ENCODE data around the gene C1orf56.

Gene C1orf56

GRCh38 chr1:151050051-151050688 lies 2.6 kb downstream of the C1orf56 start:
- no peak overlapping the region for H3K9ac ChIP-seq
- no peaks in the 10 kb centered on the region for H3K36me3 ChIP-seq (ENCODE audit: control insufficient read depth, insufficient read depth, low read length)
- no peak overlapping the region for H3K27ac ChIP-seq
- no peak overlapping the region for H2AFZ ChIP-seq
- H3K27me3 ChIP-seq (ENCODE audit: control insufficient read depth, insufficient read depth, low read length): no peaks in the 10 kb centered on the region
- H3K9me3 ChIP-seq (ENCODE audit: control insufficient read depth, low read length): no peaks in the 10 kb centered on the region
- peak overlapping the region; percentile 12 for H3K4me2 ChIP-seq (ENCODE audit: low read length)
- TF ChIP-seq CTCF (IDR thresholded peaks at IDR 0.05): no peak
- H3K4me1 ChIP-seq: peaks cover 6% of the 10 kb centered on the region
- no peak overlapping the region for H3K4me3 ChIP-seq (ENCODE audit: low read depth, low read length)
- H3K79me2 ChIP-seq: peaks cover 2% of the 10 kb centered on the region

GRCh38 chr1:151051356-151052009 lies 3.9 kb downstream of the C1orf56 start:
- no peak overlapping the region for H3K9ac ChIP-seq
- no peak overlapping the region for H2AFZ ChIP-seq

DNA sequence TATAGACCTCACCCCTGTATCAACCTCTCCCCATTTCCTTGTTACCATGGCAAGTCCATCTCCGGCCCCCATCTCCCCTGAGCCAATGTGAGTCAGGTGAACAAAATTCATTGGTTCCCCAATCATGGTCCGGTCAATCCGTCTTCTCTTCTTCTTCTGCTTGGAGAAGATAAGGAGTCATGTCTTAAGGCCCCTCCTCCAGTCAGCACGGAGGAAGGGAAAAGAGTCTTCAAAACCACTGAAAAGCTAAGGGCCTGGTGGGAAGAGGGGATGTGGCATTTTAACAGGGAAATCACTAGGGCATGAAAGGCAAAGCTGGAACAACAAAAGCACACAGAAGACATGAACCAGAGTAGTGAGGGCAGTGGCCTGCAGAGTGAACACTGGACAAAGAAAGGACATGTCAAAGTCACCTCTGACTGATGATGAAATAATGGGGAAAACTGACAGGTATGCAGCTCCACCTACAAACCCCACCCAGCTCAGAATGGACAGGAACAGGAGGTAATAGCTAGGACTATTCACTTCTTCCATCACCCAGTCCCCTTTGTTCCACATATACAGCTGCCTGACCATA lies 7.5 kb downstream of the C1orf56 start:
- no peak for TF ChIP-seq CTCF (IDR thresholded peaks at IDR 0.05)
- Histone ChIP-seq H3K27ac (peak overlapping the region; percentile 98), H3K27me3 (ENCODE audit: control insufficient read depth, insufficient read depth, low read length) (no peaks in the 10 kb centered on the region), H3K36me3 (ENCODE audit: control insufficient read depth, insufficient read depth, low read length) (no peaks in the 10 kb centered on the region), H2AFZ (no peak overlapping the region), H3K9ac (no peak overlapping the region), H3K79me2 (peaks cover 20% of the 10 kb centered on the region), H3K9me3 (ENCODE audit: control insufficient read depth, low read length) (no peaks in the 10 kb centered on the region), H3K4me2 (ENCODE audit: low read length) (peak overlapping the region; percentile 8), H3K4me3 (ENCODE audit: low read depth, low read length) (no peak overlapping the region), H3K4me1 (peaks cover 20% of the 10 kb centered on the region)

More at GRCh38 chr1:151051356-151052009, 3.9 kb downstream of the C1orf56 start:
- Histone ChIP-seq H3K27me3 (ENCODE audit: control insufficient read depth, insufficient read depth, low read length) (no peaks in the 10 kb centered on the region), H3K4me2 (ENCODE audit: low read length) (no peak overlapping the region), H3K79me2 (peaks cover 6% of the 10 kb centered on the region), H3K4me1 (peaks cover 16% of the 10 kb centered on the region), H3K4me3 (ENCODE audit: low read depth, low read length) (no peak overlapping the region), H3K9me3 (ENCODE audit: control insufficient read depth, low read length) (no peaks in the 10 kb centered on the region), H3K27ac (no peak overlapping the region), H3K36me3 (ENCODE audit: control insufficient read depth, insufficient read depth, low read length) (no peaks in the 10 kb centered on the region)
- no peak for TF ChIP-seq CTCF (IDR thresholded peaks at IDR 0.05)

DNA sequence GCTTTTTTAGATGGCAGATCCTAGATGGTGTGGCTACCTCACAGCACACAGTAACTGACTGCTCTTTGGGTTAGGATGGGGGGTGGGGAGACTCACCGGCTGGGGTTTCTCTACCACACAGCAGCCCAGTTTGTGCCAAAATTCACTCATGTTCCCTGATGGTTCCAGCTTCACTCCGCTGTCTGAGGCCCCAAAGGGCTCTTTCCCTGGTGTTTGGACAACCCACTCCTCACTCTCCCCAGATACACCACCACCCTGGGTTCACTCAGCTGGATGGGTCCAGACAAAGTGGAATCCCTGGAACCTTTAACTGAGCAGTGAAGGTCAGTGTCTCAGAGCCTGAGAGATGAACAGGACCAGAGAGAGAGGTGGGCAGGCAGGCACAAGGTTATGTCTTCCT lies 8.0 kb downstream of the C1orf56 start:
- Histone ChIP-seq H3K4me1 (peaks cover 20% of the 10 kb centered on the region), H3K9me3 (ENCODE audit: control insufficient read depth, low read length) (no peaks in the 10 kb centered on the region), H3K9ac (no peak overlapping the region), H3K36me3 (ENCODE audit: control insufficient read depth, insufficient read depth, low read length) (no peaks in the 10 kb centered on the region), H3K4me2 (ENCODE audit: low read length) (peak overlapping the region; percentile 96), H2AFZ (no peak overlapping the region), H3K27me3 (ENCODE audit: control insufficient read depth, insufficient read depth, low read length) (no peaks in the 10 kb centered on the region), H3K4me3 (ENCODE audit: low read depth, low read length) (peak overlapping the region; percentile 100), H3K79me2 (peaks cover 20% of the 10 kb centered on the region), H3K27ac (peak overlapping the region; percentile 98)
- TF ChIP-seq CTCF (IDR thresholded peaks at IDR 0.05): no peak

All from parathyroid adenoma (tissue), 2 donors.